ENCODE data around the gene MAD2L2.

- TF ChIP-seq CTCF (IDR thresholded peaks at IDR 0.05; ENCODE audit: low read length) (no peak), EZH2phosphoT487 (IDR thresholded peaks at IDR 0.05; ENCODE audit: low read length) (no peak)
These were observed 5.6 kb downstream of the MAD2L2 start for GRCh38 chr1:11675325-11675724.

Data from MM.1S (cell line).